GM19438 (cell line): ENCODE results near the gene GRID1.
"Not testable (repeated sequence)": the region's sequence is repeated elsewhere in the genome, so short reads cannot be mapped to it uniquely, and the experiment has no call there.

Experiments used
- ATAC-seq: cut with Tn5 transposase; IDR thresholded peaks from one replicate; pipeline ENCODE4 v1.9.1; 2021; ENCODE audit warnings: low read depth; ENCODE audit not compliant: unreplicated experiment

The GRID1 gene

GRCh38 chr10:85724215-85724614 lies 642.4 kb downstream of the GRID1 start:
- no peak for ATAC-seq

GRCh38 chr10:85720931-85721590 lies 645.5 kb downstream of the GRID1 start:
- ATAC-seq: no peak

DNA sequence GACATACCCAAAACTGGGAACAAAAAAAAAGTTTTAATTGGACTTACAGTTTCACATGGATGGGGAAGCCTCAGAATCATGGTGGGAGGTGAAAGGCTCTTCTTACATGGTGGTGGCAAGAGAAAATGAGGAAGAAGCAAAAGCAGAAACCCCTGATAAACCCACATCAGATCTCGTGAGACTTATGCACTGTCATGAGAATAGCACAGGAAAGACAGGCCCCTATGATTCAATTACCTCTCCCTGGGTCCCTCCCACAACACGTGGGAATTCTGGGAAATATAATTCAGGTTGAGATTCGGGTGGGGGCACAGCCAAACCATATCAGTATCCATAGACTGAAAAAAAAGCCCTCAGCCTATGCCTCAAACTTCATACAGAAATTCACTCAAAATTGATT lies 647.2 kb downstream of the GRID1 start:
- ATAC-seq: no peak

GRCh38 chr10:85713885-85714284 lies 652.7 kb downstream of the GRID1 start:
- ATAC-seq: no peak

DNA sequence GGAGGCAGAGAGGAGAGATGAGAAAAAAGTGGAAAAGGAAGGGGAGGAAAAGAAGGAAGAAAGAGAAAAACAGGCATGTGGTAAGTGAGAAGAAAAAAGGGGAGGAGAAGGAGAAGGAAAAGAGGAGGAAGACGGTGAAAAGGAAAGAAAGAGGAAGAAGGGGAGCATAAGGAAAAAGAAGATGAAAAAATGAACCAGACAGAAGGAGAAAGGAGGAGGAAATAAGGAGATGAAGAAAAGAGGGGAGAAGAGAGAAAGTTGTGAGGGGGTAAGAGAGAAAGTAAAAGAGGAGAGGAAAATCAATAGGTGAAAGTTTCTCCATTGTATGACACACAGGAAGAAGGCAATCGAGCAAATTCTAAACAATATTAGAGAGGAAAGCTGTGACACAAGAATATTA lies 663.8 kb downstream of the GRID1 start:
- no peak for ATAC-seq

- ATAC-seq: not testable (repeated sequence)
Measured at GRCh38 chr10:85699066-85699465, 667.5 kb downstream of the GRID1 start.

DNA sequence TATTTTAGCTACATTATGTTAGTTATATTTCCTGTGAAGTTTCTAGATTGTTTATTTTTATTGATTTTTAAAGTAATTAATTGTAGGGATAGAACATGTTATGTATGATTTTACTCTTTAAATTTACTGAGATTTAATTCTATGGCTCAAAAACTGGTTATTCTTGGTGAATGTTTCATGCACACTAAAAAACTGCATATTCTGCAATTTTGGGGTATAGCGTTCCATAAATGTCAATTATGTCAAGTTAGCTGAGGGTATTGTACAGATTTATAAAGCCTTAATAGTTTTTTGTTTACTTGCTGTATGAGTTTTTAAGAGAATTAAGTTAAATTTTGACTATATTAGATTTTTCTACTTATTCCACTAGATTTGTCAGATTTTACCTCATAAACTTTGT lies 669.7 kb downstream of the GRID1 start:
- no peak for ATAC-seq

GRCh38 chr10:85682621-85683020 lies 684.0 kb downstream of the GRID1 start:
- ATAC-seq: no peak

DNA sequence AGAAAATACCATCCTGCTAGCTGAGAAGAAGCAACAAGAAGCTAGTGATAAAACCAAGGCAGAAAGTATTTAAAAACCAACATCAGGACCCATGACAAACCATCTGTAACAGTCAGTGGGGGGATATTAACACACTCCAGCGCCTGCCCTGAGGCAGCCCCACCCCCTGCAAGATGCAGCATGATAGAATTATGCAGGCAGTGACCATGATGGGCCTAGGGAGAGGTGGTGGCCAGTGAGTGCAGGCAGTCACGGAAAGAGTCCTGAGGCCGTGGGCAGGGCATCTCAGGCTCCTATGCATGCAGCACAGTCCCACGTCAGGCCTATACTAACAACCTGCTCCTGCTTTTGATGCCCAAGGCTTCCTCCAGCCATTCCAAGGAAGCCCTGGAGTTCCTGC lies 686.9 kb downstream of the GRID1 start:
- no peak for ATAC-seq

DNA sequence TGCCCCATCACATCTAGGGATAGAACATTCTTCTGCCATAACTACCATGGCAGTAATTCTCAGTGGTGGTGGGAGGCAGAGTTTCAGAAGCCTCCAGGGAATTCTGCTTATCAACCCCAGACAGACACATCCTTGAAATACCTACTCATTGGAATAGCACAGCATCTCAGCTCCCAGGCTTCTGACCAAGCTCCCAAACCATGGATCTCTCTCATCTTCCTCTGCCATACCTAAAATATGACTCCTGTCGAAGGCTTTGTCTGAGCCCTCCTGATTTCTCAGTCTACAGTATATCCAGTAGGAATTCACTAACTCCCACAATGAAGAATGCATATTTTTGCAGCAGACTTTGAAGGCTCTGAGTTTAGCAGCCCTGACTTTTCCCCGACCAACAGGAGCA lies 687.5 kb downstream of the GRID1 start:
- no peak for ATAC-seq

GRCh38 chr10:85674851-85675250 lies 691.7 kb downstream of the GRID1 start:
- no peak for ATAC-seq

GRCh38 chr10:85673270-85673669 lies 693.3 kb downstream of the GRID1 start:
- no peak for ATAC-seq

GRCh38 chr10:85671530-85671929 lies 695.1 kb downstream of the GRID1 start:
- no peak for ATAC-seq

DNA sequence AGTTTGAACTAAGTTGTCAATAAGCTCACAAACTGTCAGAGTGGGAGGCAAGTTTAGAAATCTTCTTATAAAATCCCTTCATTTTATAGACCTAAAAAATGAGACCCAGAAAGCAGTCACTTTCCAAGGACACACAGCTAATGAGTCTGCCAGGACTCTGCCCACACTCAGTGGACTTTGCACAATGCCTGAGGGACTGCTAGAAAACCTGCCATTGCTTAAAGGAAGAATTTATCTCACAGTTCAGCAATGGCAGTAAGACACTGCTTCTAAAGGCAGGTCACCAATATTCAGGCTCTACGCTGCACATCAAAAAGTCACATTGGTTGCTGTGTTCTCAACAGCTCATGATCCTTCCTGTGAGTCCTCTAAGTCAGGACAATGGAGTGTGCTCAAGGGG lies 698.1 kb downstream of the GRID1 start:
- ATAC-seq: no peak

- ATAC-seq: no peak
Measured at GRCh38 chr10:85667638-85668233, 698.9 kb downstream of the GRID1 start.

GRCh38 chr10:85666987-85667386 lies 699.6 kb downstream of the GRID1 start:
- ATAC-seq: no peak

DNA sequence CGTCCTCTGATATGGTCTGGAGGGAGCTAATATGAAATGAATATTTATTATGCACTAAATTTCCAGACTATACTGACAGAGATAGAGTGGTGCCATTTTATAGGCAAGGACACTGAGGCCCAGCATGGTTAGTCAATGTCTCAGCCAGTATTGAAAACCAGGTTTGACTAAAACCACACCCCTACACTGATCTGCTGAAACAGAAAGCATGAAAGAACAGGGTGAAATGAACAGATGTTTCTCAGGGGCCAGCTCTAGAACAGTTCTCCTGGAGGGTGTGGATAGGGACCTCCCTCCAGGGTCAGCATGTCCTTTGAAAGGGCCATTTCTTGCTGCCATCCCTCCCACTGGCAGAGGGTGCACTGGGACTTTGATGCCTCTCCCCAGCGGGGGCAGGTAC lies 700.5 kb downstream of the GRID1 start:
- ATAC-seq: no peak

- ATAC-seq: no peak
Measured at GRCh38 chr10:85665681-85666080, 700.9 kb downstream of the GRID1 start.

DNA sequence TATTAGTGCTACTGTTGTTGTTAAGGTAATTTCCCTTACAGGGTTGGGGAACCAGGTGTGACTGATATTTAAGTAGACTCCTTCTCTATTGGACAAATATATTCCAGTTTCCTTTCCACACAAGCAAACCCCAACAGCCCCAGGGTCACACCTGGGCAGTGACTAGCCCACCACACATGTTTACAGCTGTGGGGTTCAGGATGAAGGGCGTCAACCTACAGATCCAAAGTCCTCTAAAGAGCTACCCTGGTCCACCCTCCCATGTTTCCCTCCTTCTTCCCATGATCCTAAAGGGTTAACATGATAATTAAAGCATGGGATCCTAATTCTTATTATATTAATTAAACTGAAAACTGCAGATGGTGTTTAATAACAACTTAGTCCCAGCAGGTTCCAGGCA lies 701.5 kb downstream of the GRID1 start:
- no peak for ATAC-seq

DNA sequence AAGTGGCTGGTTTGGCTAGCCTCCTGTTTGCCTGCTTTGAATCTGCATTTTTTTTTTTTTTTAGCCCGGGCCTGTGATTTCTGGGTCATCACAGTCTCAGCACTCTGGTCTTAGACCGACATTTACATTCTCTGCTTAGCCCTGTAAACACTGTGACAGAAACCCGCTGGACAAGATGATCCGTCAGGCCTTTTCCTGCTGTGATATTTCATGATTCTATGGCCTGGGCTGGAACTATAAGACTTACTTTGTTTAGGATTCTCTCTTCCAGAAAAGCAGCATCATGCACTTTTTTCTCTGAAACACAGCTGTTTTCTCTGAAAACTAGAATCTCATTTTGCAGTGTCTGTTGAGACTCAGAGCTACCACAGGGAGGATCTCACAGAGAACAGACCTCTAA lies 705.5 kb downstream of the GRID1 start:
- ATAC-seq: no peak

DNA sequence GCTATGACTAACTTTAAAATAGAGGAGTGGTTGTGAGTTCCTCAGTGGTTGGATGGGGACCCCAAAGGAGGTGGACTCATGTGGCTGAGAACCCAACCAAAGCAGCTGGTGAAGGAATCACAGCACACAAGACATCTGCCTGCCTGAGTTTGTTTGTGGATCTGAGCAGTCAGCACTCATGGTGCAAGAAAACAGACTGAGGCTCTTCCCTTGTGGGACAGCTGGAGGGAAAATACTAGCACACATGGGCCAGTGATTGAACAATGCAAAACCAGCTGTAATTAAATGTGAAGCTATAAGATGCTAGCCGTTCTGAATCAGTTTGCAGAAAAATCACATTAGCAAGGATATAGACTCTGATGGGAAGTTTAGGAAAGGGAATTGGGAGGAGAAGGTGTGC lies 707.3 kb downstream of the GRID1 start:
- ATAC-seq: no peak

GRCh38 chr10:85658518-85658917 lies 708.1 kb downstream of the GRID1 start:
- ATAC-seq: no peak
